ENCODE results near the gene BMP4.

Gene BMP4

GRCh38 chr14:53927171-53927570, 29.5 kb downstream of the BMP4 start:
- no peaks in the 10 kb centered on the region for H3K36me3 ChIP-seq (ENCODE audit: low read depth)
- ATAC-seq (ENCODE audit: low read depth) (no peak), DNase-seq (ENCODE audit: low spot score) (no peak)
- no peaks in the 10 kb centered on the region for H3K27me3 ChIP-seq (ENCODE audit: insufficient read depth, poor library complexity, severe bottlenecking)
- H3K9me3 ChIP-seq (ENCODE audit: severe bottlenecking): no peaks in the 10 kb centered on the region
- no peak for TF ChIP-seq CTCF (IDR thresholded peaks at IDR 0.05; ENCODE audit: poor library complexity, severe bottlenecking)
- no peak overlapping the region for H3K4me3 ChIP-seq (ENCODE audit: severe bottlenecking)
- H3K27ac ChIP-seq (ENCODE audit: poor library complexity, severe bottlenecking): no peak overlapping the region
- peaks cover 24% of the 10 kb centered on the region for H3K4me1 ChIP-seq (ENCODE audit: insufficient read depth, poor library complexity, severe bottlenecking)

GRCh38 chr14:53925201-53925766, 31.3 kb downstream of the BMP4 start:
- TF ChIP-seq CTCF (IDR thresholded peaks at IDR 0.05; ENCODE audit: poor library complexity, severe bottlenecking): no peak
- no peak for DNase-seq (ENCODE audit: low spot score)

GRCh38 chr14:53924753-53925152, 31.9 kb downstream of the BMP4 start:
- no peak for DNase-seq (ENCODE audit: low spot score)
- Histone ChIP-seq H3K27me3 (ENCODE audit: insufficient read depth, poor library complexity, severe bottlenecking) (no peaks in the 10 kb centered on the region), H3K4me1 (ENCODE audit: insufficient read depth, poor library complexity, severe bottlenecking) (peaks cover 24% of the 10 kb centered on the region), H3K9me3 (ENCODE audit: severe bottlenecking) (no peaks in the 10 kb centered on the region), H3K27ac (ENCODE audit: poor library complexity, severe bottlenecking) (peak overlapping the region; percentile 82), H3K36me3 (ENCODE audit: low read depth) (no peaks in the 10 kb centered on the region), H3K4me3 (ENCODE audit: severe bottlenecking) (no peak overlapping the region)
- no peak for TF ChIP-seq CTCF (IDR thresholded peaks at IDR 0.05; ENCODE audit: poor library complexity, severe bottlenecking)
- peak; percentile 97 for ATAC-seq (ENCODE audit: low read depth)

More at GRCh38 chr14:53925201-53925766, 31.3 kb downstream of the BMP4 start:
- no peaks in the 10 kb centered on the region for H3K27me3 ChIP-seq (ENCODE audit: insufficient read depth, poor library complexity, severe bottlenecking)
- H3K36me3 ChIP-seq (ENCODE audit: low read depth): no peaks in the 10 kb centered on the region
- no peak overlapping the region for H3K4me3 ChIP-seq (ENCODE audit: severe bottlenecking)
- H3K9me3 ChIP-seq (ENCODE audit: severe bottlenecking): no peaks in the 10 kb centered on the region
- peak overlapping the region; percentile 82 for H3K27ac ChIP-seq (ENCODE audit: poor library complexity, severe bottlenecking)
- peaks cover 24% of the 10 kb centered on the region for H3K4me1 ChIP-seq (ENCODE audit: insufficient read depth, poor library complexity, severe bottlenecking)
- no peak for ATAC-seq (ENCODE audit: low read depth)

GRCh38 chr14:53921027-53921426, 35.6 kb downstream of the BMP4 start:
- no peak for DNase-seq (ENCODE audit: low spot score)
- TF ChIP-seq CTCF (IDR thresholded peaks at IDR 0.05; ENCODE audit: poor library complexity, severe bottlenecking): no peak
- H3K4me1 ChIP-seq (ENCODE audit: insufficient read depth, poor library complexity, severe bottlenecking): peaks cover 18% of the 10 kb centered on the region
- no peak for ATAC-seq (ENCODE audit: low read depth)
- no peaks in the 10 kb centered on the region for H3K9me3 ChIP-seq (ENCODE audit: severe bottlenecking)
- no peak overlapping the region for H3K4me3 ChIP-seq (ENCODE audit: severe bottlenecking)
- no peaks in the 10 kb centered on the region for H3K27me3 ChIP-seq (ENCODE audit: insufficient read depth, poor library complexity, severe bottlenecking)
- H3K27ac ChIP-seq (ENCODE audit: poor library complexity, severe bottlenecking): no peak overlapping the region
- H3K36me3 ChIP-seq (ENCODE audit: low read depth): no peaks in the 10 kb centered on the region

GRCh38 chr14:53916239-53916638, 40.4 kb downstream of the BMP4 start:
- Histone ChIP-seq H3K36me3 (ENCODE audit: low read depth) (no peaks in the 10 kb centered on the region), H3K27me3 (ENCODE audit: insufficient read depth, poor library complexity, severe bottlenecking) (no peaks in the 10 kb centered on the region), H3K27ac (ENCODE audit: poor library complexity, severe bottlenecking) (no peak overlapping the region), H3K9me3 (ENCODE audit: severe bottlenecking) (no peaks in the 10 kb centered on the region), H3K4me1 (ENCODE audit: insufficient read depth, poor library complexity, severe bottlenecking) (no peaks in the 10 kb centered on the region), H3K4me3 (ENCODE audit: severe bottlenecking) (no peak overlapping the region)
- DNase-seq (ENCODE audit: low spot score) (no peak), ATAC-seq (ENCODE audit: low read depth) (no peak)
- no peak for TF ChIP-seq CTCF (IDR thresholded peaks at IDR 0.05; ENCODE audit: poor library complexity, severe bottlenecking)

Measured in RWPE2 (cell line).